DND-41 (cell line): ENCODE measurements around the gene LRPAP1.

Source experiments
- ATAC-seq: fragments of 200-7000 bp; cut with Tn5 transposase; 3 replicates; pipeline ENCODE4 v1.9.1; 2021; ENCODE audit warnings: low read depth; ENCODE audit not compliant: insufficient read depth
- DNase-seq: peaks from one replicate; pipeline ENCODE4 v3.0.0-alpha.2; 2020
- H2AFZ ChIP-seq: 2 replicates; pipeline ENCODE4 v1.6.0; 2012; ENCODE audit warnings: low read depth, low read length
- H3K27ac ChIP-seq: 2 replicates; pipeline ENCODE4 v1.5.1; 2012; ENCODE audit warnings: low read length, inconsistent platforms
- H3K27me3 ChIP-seq: fragments of 200-600 bp; sonication (generic); 2 replicates; pipeline ENCODE4 v1.6.0; 2012; ENCODE audit warnings: low read length, mild to moderate bottlenecking, inconsistent platforms; ENCODE audit not compliant: insufficient read depth, poor library complexity
- H3K36me3 ChIP-seq: 2 replicates; pipeline ENCODE4 v1.5.1; 2012; ENCODE audit warnings: low read length, inconsistent platforms; ENCODE audit not compliant: insufficient read depth
- H3K4me1 ChIP-seq: 2 replicates; pipeline ENCODE4 v1.5.1; 2012; ENCODE audit warnings: mild to moderate bottlenecking, low read length; ENCODE audit not compliant: insufficient read depth
- H3K4me2 ChIP-seq: 2 replicates; pipeline ENCODE4 v1.6.0; 2012; ENCODE audit warnings: mild to moderate bottlenecking, moderate library complexity, low read length, inconsistent platforms; ENCODE audit not compliant: insufficient read depth
- H3K4me3 ChIP-seq, 2 experiments: fragments of 200-600 bp in 1 of 2; shearing (Covaris generic) in 1 of 2; 2 replicates each; pipeline ENCODE4 v1.5.1; 2012 to 2016; ENCODE audit warnings: inconsistent platforms in 2 of 2, low read length in 2 of 2, mild to moderate bottlenecking in 2 of 2, low read depth in 1 of 2, moderate library complexity in 1 of 2
- H3K79me2 ChIP-seq: 2 replicates; pipeline ENCODE4 v1.6.0; 2012; ENCODE audit warnings: low read length, inconsistent platforms; ENCODE audit not compliant: insufficient read depth
- H3K9ac ChIP-seq: 2 replicates; pipeline ENCODE4 v1.6.0; 2012; ENCODE audit warnings: low read depth, mild to moderate bottlenecking, inconsistent platforms, low read length, moderate library complexity
- H3K9me3 ChIP-seq: 2 replicates; pipeline ENCODE4 v1.5.1; 2012; ENCODE audit warnings: low read length, moderate library complexity, mild to moderate bottlenecking, inconsistent platforms; ENCODE audit not compliant: insufficient read depth, severe bottlenecking
- H4K20me1 ChIP-seq: 2 replicates; pipeline ENCODE4 v1.6.0; 2012; ENCODE audit warnings: low read length; ENCODE audit not compliant: insufficient read depth
- CTCF ChIP-seq: IDR thresholded peaks from 2 replicates; pipeline ENCODE4 v1.5.1; 2012; ENCODE audit warnings: borderline replicate concordance, low read length, moderate library complexity, mild to moderate bottlenecking; ENCODE audit not compliant: poor library complexity, severe bottlenecking; ENCODE audit errors: extremely low read depth
- EZH2 ChIP-seq: IDR thresholded peaks from 3 replicates; pipeline ENCODE4 v1.6.1; 2012; ENCODE audit warnings: borderline replicate concordance, low read depth, mild to moderate bottlenecking, moderate library complexity, low read length, inconsistent platforms; ENCODE audit not compliant: severe bottlenecking

The LRPAP1 gene

DNA sequence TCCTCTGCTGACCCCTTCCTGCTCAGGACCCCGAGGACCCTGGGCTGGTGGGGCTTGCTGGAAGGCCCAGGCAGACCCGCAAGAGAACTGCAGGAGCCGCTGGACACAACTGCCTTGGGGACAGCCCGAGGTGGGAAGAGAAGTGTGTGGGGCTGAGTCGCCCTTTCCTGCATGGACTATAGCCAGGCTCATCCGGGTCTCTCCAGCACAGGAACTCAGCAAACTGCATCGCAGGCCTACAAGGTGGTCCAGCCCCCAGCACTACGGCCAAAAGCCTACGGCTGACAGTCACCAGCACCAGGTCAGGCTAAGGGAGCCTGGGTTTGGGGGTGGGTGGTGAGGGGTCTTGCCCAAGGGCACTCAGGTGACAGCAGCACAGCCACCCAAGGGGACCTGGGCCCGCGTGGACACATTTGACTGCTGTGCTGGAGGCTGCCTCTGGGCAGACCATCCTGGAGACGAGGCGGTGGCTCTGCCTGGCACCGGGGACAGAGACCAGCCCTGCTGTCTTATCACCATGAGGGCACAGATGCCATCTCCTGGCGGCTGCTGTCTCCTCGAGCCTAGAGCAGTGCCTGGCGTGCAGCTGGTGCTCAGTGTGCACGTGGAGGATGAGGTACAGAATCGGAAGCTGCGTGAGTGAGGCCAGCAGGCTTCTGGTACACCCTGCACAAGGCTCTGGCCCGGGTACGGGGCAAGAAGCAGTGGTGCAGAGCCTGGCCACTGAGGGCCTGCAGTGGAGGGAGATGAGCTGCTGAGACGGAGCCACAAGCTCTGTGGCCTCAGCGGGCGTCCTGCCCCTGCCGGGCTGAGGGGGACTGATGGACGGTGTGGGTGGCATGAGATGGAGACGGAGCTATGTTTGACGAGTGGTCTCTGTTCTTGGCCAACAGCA, 15.1 kb downstream of the LRPAP1 start:
- H2AFZ ChIP-seq = no peak overlapping the region
- DNase-seq = no peak
- no peak overlapping the region for H3K4me2 ChIP-seq
- no peak for ATAC-seq
- no peaks in the 10 kb centered on the region for H3K27me3 ChIP-seq
- H3K4me1 ChIP-seq = no peaks in the 10 kb centered on the region
- H3K79me2 ChIP-seq = no peaks in the 10 kb centered on the region
- TF ChIP-seq CTCF (no peak), EZH2 (no peak)
- no peak overlapping the region for H3K4me3 ChIP-seq
- no peak overlapping the region for H3K9ac ChIP-seq
- no peak overlapping the region for H3K27ac ChIP-seq
- peaks cover 96% of the 10 kb centered on the region for H3K36me3 ChIP-seq
- no peaks in the 10 kb centered on the region for H3K9me3 ChIP-seq
- H4K20me1 ChIP-seq = peaks cover 25% of the 10 kb centered on the region

DNA sequence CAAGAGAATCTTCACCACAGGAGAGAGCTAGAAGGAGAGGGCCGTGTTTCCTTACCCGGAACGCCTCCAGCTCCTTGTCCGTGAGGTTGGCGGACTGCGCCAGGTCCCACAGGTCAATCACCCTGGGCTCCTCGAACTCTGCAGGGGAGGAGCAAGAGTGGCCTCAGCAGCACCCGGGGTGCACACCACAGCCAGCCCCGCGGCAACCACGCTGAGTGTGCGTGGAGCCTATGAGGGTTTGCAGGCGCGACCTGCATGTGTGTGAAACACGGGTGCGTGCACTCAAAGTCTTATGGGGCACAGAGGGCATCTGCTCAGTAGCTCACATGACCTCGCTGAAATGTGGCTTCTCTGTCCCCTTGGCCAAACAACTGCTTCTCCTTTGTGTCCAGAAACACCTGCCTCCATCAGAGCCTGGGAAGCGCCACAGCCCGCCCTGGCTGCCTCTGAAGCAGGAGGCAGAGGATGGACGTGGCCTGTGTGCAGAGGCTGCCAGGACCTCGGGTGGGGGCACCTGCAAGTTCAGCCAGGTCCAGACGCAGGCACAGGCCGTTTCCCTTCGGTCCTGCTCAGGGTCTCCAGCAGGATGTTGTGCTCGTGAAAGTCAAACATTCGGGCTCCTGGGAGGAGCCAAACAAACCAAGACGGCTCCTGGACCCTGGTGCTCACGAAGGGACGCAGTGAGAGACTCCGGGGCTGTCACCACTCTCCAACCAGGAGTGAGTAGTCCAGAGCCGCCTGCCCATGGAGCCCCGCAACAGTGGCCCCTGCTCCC, 16.0 kb downstream of the LRPAP1 start:
- Histone ChIP-seq H3K9me3 (no peaks in the 10 kb centered on the region), H3K36me3 (peaks cover 95% of the 10 kb centered on the region), H2AFZ (no peak overlapping the region), H4K20me1 (peaks cover 28% of the 10 kb centered on the region), H3K27ac (no peak overlapping the region), H3K27me3 (no peaks in the 10 kb centered on the region), H3K79me2 (no peaks in the 10 kb centered on the region), H3K4me3 (no peak overlapping the region), H3K9ac (no peak overlapping the region), H3K4me2 (no peak overlapping the region), H3K4me1 (no peaks in the 10 kb centered on the region)
- ATAC-seq (no peak), DNase-seq (no peak)
- TF ChIP-seq EZH2 (no peak), CTCF (no peak)

DNA sequence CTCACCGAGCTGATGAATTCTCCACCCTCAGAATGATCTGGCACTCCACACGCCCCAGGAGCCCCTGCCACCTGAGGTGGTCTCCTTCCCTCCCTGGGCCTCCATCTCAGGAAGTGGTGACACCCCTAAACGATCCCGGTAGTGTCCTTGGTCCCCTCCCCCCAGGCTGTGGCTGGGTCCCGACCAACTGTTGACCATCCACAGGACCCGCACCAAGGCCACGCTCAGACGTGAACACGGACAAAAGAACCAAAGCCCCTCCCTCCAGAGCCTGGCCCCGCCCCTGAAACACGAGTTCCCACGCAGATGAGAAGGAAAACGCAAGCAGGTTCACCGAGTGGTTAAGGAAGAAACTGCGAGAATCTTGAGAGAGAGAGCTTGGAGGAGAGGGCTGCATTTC, 16.6 kb downstream of the LRPAP1 start:
- peaks cover 30% of the 10 kb centered on the region for H4K20me1 ChIP-seq
- no peak overlapping the region for H3K9ac ChIP-seq
- no peak overlapping the region for H3K4me3 ChIP-seq
- H3K4me2 ChIP-seq = no peak overlapping the region
- H3K36me3 ChIP-seq = peaks cover 95% of the 10 kb centered on the region
- ATAC-seq (no peak), DNase-seq (no peak)
- no peaks in the 10 kb centered on the region for H3K79me2 ChIP-seq
- no peak overlapping the region for H3K27ac ChIP-seq
- H3K4me1 ChIP-seq = no peaks in the 10 kb centered on the region
- TF ChIP-seq CTCF (no peak), EZH2 (no peak)
- H3K27me3 ChIP-seq = no peaks in the 10 kb centered on the region
- H3K9me3 ChIP-seq = no peaks in the 10 kb centered on the region
- H2AFZ ChIP-seq = no peak overlapping the region
